ENCODE results near the gene DNAAF5. TPM values are rescaled to one million over a fixed set of nuclear protein-coding genes. Genes with fewer than 3 reads are reported as not detected.
A peak's percentile ranks its signal among the peaks of the same experiment; 100 is the strongest.

Gene DNAAF5
- polyA plus RNA-seq, 1 experiment, result 27.0 TPM

DNA sequence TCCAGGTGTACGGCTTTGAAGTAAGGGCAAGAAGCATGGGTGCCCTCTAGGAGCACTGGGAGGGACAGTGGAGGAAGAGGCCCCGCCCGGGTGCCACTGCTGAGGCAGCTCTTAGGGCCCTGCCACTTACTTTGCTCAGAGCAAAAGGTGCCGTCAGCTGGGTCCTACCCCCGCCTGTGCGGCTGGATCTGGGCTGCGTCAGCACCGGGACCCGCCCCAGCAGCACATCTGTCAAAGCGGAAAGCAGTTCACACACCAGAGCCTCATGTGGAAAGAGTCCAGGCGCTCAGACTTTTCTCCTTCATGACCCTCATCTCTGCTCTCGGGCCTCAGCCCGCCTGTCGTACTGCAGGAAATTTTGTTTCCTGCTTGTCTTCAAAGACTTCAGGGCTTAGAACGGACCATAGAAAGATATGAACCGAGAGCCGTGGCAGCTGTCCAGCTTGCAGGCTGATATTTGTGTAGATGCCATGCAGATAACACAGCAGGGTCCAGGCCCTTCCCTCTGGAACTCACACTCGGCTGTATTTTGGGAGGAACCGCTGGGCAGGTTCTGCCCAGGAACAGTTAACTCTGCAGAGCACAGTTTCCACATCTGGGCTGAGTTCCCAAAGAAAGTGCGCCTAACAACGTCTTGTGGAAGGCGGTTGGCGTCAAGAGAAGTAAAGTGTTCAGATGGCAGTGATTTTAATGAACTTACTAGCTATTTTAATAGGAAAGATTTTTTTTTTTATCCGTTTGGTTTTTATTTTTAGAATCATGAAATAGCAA, 44.9 kb downstream of the DNAAF5 start:
- DNase-seq (ENCODE audit: low read depth), result peak; percentile 4

DNA sequence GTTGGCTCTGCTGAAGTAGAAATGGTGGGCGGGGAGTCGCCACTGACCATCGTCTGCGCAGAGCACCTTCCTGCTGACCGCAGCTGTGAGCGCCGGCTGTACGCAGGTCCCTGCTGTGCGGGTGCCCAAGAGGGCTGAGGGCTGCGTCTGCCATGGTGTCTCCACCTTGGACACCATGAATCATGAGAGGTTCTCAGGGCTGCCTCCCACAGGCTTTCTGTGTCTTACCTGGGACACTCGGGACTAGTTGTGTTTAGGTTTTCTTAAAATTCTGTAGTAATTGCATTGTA, 45.5 kb downstream of the DNAAF5 start:
- no peaks in the 10 kb centered on the region for H3K27me3 ChIP-seq (ENCODE audit: control insufficient read depth, insufficient read depth, low read length)
- H3K4me3 ChIP-seq (ENCODE audit: low read depth, low read length), result no peak overlapping the region
- peaks cover 13% of the 10 kb centered on the region for H3K36me3 ChIP-seq (ENCODE audit: control insufficient read depth, insufficient read depth, low read length)
- TF ChIP-seq CTCF (IDR thresholded peaks at IDR 0.05; ENCODE audit: insufficient read depth, low read depth, low read length), result no peak
- ChIA-PET POLR2A (no interaction called here), CTCF (interaction anchor here (1.2 to 6.4 kb wide), 3 partner anchors 8 to 450 kb away, joined by 3 to 47 read pairs (median 12); no protein-coding TSS in a partner anchor)
- DNase-seq (ENCODE audit: low read depth), result no peak

More for the DNA sequence above, 44.9 kb downstream of the DNAAF5 start:
- ChIA-PET CTCF (interaction anchor here (1.0 to 6.4 kb wide), 5 partner anchors 7 to 449 kb away, joined by 3 to 47 read pairs (median 4); no protein-coding TSS in a partner anchor), POLR2A (interaction anchor here (0.7 kb wide), 1 partner anchor 12 kb away, joined by 8 read pairs; no protein-coding TSS in a partner anchor)
- H3K27me3 ChIP-seq (ENCODE audit: control insufficient read depth, insufficient read depth, low read length), result no peaks in the 10 kb centered on the region
- H3K36me3 ChIP-seq (ENCODE audit: control insufficient read depth, insufficient read depth, low read length), result peaks cover 12% of the 10 kb centered on the region
- TF ChIP-seq CTCF (IDR thresholded peaks at IDR 0.05; ENCODE audit: insufficient read depth, low read depth, low read length), result no peak
- H3K4me3 ChIP-seq (ENCODE audit: low read depth, low read length), result no peak overlapping the region

DNA sequence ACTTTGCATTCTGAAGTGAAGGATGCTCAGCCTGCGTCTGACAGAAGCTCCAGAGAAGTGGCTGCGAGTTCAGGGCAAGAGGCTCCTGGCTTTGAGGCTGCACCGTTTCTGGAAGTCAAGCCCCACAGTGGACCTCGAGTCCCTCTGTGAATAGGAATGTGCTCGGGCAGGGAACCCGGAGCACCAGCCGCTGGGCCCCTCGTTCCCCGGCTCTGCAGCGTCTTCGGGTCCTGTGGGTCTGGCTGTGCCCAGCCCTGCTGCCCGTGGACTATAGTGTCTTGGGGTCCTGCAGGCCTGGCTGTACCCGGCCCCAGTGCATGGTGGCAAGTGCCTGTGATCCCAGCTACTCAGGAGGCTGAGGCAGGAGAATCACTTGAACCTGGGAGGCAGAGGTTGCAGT, 45.9 kb downstream of the DNAAF5 start:
- CTCF ChIA-PET, result interaction anchor here (1.1 to 6.4 kb wide), 4 partner anchors 8 to 450 kb away, joined by 3 to 47 read pairs (median 8); no protein-coding TSS in a partner anchor
- no peak overlapping the region for H3K4me3 ChIP-seq (ENCODE audit: low read depth, low read length)
- peaks cover 13% of the 10 kb centered on the region for H3K36me3 ChIP-seq (ENCODE audit: control insufficient read depth, insufficient read depth, low read length)
- no peak for TF ChIP-seq CTCF (IDR thresholded peaks at IDR 0.05; ENCODE audit: insufficient read depth, low read depth, low read length)
- no peak for DNase-seq (ENCODE audit: low read depth)
- POLR2A ChIA-PET, result no interaction called here
- H3K27me3 ChIP-seq (ENCODE audit: control insufficient read depth, insufficient read depth, low read length), result no peaks in the 10 kb centered on the region

GRCh38 chr7:772861-773621, 46.5 kb downstream of the DNAAF5 start:
- H3K4me3 ChIP-seq (ENCODE audit: low read depth, low read length), result no peak overlapping the region
- DNase-seq (ENCODE audit: low read depth), result no peak
- CTCF ChIA-PET, result interaction anchor here (0.9 to 6.4 kb wide), 9 partner anchors 9 to 451 kb away, joined by 3 to 47 read pairs (median 3); no protein-coding TSS in a partner anchor
- H3K27me3 ChIP-seq (ENCODE audit: control insufficient read depth, insufficient read depth, low read length), result no peaks in the 10 kb centered on the region
- POLR2A ChIA-PET, result no interaction called here
- H3K36me3 ChIP-seq (ENCODE audit: control insufficient read depth, insufficient read depth, low read length), result peaks cover 11% of the 10 kb centered on the region
- TF ChIP-seq CTCF (IDR thresholded peaks at IDR 0.05; ENCODE audit: insufficient read depth, low read depth, low read length), result no peak

DNA sequence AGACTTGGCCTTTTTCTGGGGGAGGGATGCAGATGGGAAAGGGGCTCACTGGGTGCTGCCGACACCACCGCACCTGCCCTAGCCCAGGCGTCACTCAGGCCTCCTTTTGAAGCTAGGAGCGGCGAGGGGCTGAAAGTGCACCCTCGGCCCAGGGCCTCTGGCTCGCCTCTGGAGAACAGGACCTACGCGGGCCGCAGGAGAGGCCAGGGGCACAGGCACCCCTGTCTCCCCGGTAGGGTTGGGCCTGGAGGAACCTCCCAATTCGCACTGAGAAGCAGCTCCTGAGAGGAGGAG, 47.1 kb downstream of the DNAAF5 start:
- H3K36me3 ChIP-seq (ENCODE audit: control insufficient read depth, insufficient read depth, low read length), result peaks cover 13% of the 10 kb centered on the region
- no peaks in the 10 kb centered on the region for H3K27me3 ChIP-seq (ENCODE audit: control insufficient read depth, insufficient read depth, low read length)
- TF ChIP-seq CTCF (IDR thresholded peaks at IDR 0.05; ENCODE audit: insufficient read depth, low read depth, low read length), result no peak
- H3K4me3 ChIP-seq (ENCODE audit: low read depth, low read length), result no peak overlapping the region
- POLR2A ChIA-PET, result no interaction called here
- CTCF ChIA-PET, result interaction anchor here (0.8 to 6.4 kb wide), 11 partner anchors 9 to 455 kb away, joined by 3 to 47 read pairs (median 4); no protein-coding TSS in a partner anchor
- no peak for DNase-seq (ENCODE audit: low read depth)

Data from BJ (cell line).